ENCODE results near the gene GPC6.

GPC6 gene

DNA sequence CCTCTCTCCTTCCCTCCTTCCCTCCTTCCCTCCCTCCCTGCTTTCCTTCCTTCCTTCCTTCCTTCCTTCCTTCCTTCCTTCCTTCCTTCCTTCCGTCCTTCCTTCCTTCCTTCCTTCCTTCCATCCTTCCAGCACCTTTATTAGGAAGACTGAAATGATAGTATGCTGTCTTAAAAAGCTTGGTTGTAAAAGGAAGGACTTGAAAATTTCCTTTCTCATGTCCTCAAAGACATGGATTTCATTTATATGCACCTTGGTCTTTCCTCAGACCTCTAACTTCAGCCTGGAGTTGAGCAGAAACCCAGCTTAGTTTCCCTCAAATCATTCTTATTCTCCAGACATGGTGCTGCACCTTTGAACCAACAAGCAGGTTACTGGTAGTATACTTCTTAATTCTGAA is 141.7 kb downstream of the GPC6 start:
- CTCF ChIA-PET: no interaction called here
- no peak for DNase-seq (ENCODE audit: extremely low spot score)
- POLR2A ChIA-PET: no interaction called here
- no peak for TF ChIP-seq LEF1 (IDR thresholded peaks at IDR 0.05; ENCODE audit: borderline replicate concordance)
- TF ChIP-seq FOXK2 (IDR thresholded peaks at IDR 0.05): no peak
- TF ChIP-seq CTBP1 (IDR thresholded peaks at IDR 0.05; ENCODE audit: borderline replicate concordance): no peak
- TF ChIP-seq ELF4 (IDR thresholded peaks at IDR 0.05): no peak
- TF ChIP-seq L3MBTL2 (conservative IDR thresholded peaks at IDR 0.05): no peak
- no peak for TF ChIP-seq SUZ12 (IDR thresholded peaks at IDR 0.05)
- no peak for TF ChIP-seq NFRKB (IDR thresholded peaks at IDR 0.05)
- no peak for TF ChIP-seq FOXM1 (IDR thresholded peaks at IDR 0.05; ENCODE audit: borderline replicate concordance)
- TF ChIP-seq HDGF (IDR thresholded peaks at IDR 0.05; ENCODE audit: borderline replicate concordance): no peak
- TF ChIP-seq, protein P1, sequence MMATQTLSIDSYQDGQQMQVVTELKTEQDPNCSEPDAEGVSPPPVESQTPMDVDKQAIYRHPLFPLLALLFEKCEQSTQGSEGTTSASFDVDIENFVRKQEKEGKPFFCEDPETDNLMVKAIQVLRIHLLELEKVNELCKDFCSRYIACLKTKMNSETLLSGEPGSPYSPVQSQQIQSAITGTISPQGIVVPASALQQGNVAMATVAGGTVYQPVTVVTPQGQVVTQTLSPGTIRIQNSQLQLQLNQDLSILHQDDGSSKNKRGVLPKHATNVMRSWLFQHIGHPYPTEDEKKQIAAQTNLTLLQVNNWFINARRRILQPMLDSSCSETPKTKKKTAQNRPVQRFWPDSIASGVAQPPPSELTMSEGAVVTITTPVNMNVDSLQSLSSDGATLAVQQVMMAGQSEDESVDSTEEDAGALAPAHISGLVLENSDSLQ (IDR thresholded peaks at IDR 0.05): no peak
- TF ChIP-seq ARNT (IDR thresholded peaks at IDR 0.05): no peak
- no peak for TF ChIP-seq FOXA1 (IDR thresholded peaks at IDR 0.05)
- TF ChIP-seq BHLHE40 (IDR thresholded peaks at IDR 0.05; ENCODE audit: borderline replicate concordance): no peak
- TF ChIP-seq ZNF384 (IDR thresholded peaks at IDR 0.05): no peak
- no peak for TF ChIP-seq SP1 (IDR thresholded peaks at IDR 0.05)
- TF ChIP-seq TARDBP (IDR thresholded peaks at IDR 0.05): no peak

DNA sequence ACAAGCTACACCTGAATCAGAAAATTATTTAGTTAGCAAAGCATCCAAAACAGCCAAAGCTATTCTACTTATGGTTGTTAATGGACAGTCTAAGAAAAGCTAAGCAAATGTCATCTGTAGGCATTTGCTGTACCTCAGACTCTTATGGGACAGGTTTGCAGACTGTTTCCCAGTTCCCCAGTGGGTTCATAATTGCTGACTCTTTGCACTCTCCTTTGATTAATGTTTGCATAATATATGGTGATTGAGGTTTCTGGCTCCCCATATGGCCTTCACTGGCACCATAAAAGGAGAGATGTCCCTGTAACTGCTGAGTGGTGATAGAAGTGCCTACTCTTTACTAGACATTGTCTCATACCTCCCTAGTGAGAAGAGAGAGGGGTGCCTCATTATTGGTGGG is 142.1 kb downstream of the GPC6 start:
- no peak for DNase-seq (ENCODE audit: extremely low spot score)
- TF ChIP-seq HDGF (IDR thresholded peaks at IDR 0.05; ENCODE audit: borderline replicate concordance): no peak
- TF ChIP-seq, protein P1 (IDR thresholded peaks at IDR 0.05): no peak
- TF ChIP-seq ELF4 (IDR thresholded peaks at IDR 0.05): no peak
- no peak for TF ChIP-seq BHLHE40 (IDR thresholded peaks at IDR 0.05; ENCODE audit: borderline replicate concordance)
- TF ChIP-seq FOXK2 (IDR thresholded peaks at IDR 0.05): no peak
- no peak for TF ChIP-seq CTBP1 (IDR thresholded peaks at IDR 0.05; ENCODE audit: borderline replicate concordance)
- no peak for TF ChIP-seq ZNF384 (IDR thresholded peaks at IDR 0.05)
- no peak for TF ChIP-seq NFRKB (IDR thresholded peaks at IDR 0.05)
- TF ChIP-seq LEF1 (IDR thresholded peaks at IDR 0.05; ENCODE audit: borderline replicate concordance): no peak
- no peak for TF ChIP-seq L3MBTL2 (conservative IDR thresholded peaks at IDR 0.05)
- TF ChIP-seq ARNT (IDR thresholded peaks at IDR 0.05): no peak
- no peak for TF ChIP-seq TARDBP (IDR thresholded peaks at IDR 0.05)
- no peak for TF ChIP-seq FOXM1 (IDR thresholded peaks at IDR 0.05; ENCODE audit: borderline replicate concordance)
- TF ChIP-seq SP1 (IDR thresholded peaks at IDR 0.05): no peak
- CTCF ChIA-PET: no interaction called here
- POLR2A ChIA-PET: no interaction called here

DNA sequence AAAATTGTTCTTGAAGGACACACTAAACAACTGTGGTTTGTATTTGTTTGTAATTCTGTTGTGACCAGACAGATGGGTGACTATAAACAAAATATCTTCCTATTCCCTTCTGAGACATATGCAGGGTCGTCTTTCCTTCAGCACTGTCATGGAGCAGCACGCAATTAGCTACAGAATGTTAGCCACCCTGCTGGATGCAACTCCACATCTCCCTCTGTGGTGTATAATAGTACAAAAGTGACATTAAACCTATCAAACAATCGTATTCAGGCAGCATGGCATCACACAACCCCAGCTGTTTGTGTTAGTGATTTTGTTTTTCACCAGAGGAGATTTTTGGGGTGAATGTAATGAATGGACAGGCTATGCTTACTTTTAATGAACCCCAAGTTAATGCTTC is 146.2 kb downstream of the GPC6 start:
- TF ChIP-seq L3MBTL2 (conservative IDR thresholded peaks at IDR 0.05): no peak
- TF ChIP-seq CTBP1 (IDR thresholded peaks at IDR 0.05; ENCODE audit: borderline replicate concordance): no peak
- TF ChIP-seq TARDBP (IDR thresholded peaks at IDR 0.05): no peak
- TF ChIP-seq ARNT (IDR thresholded peaks at IDR 0.05): no peak
- TF ChIP-seq, protein P1 (IDR thresholded peaks at IDR 0.05): no peak
- no peak for TF ChIP-seq FOXK2 (IDR thresholded peaks at IDR 0.05)
- TF ChIP-seq NFRKB (IDR thresholded peaks at IDR 0.05): no peak
- TF ChIP-seq LEF1 (IDR thresholded peaks at IDR 0.05; ENCODE audit: borderline replicate concordance): no peak
- no peak for TF ChIP-seq FOXA1 (IDR thresholded peaks at IDR 0.05)
- no peak for TF ChIP-seq BHLHE40 (IDR thresholded peaks at IDR 0.05; ENCODE audit: borderline replicate concordance)
- no peak for TF ChIP-seq ZNF384 (IDR thresholded peaks at IDR 0.05)
- no peak for TF ChIP-seq HDGF (IDR thresholded peaks at IDR 0.05; ENCODE audit: borderline replicate concordance)
- no peak for TF ChIP-seq ELF4 (IDR thresholded peaks at IDR 0.05)
- no peak for TF ChIP-seq FOXM1 (IDR thresholded peaks at IDR 0.05; ENCODE audit: borderline replicate concordance)
- no peak for TF ChIP-seq SP1 (IDR thresholded peaks at IDR 0.05)
- TF ChIP-seq SUZ12 (IDR thresholded peaks at IDR 0.05): no peak
- ChIA-PET CTCF (no interaction called here), POLR2A (no interaction called here)
- no peak for DNase-seq (ENCODE audit: extremely low spot score)

DNA sequence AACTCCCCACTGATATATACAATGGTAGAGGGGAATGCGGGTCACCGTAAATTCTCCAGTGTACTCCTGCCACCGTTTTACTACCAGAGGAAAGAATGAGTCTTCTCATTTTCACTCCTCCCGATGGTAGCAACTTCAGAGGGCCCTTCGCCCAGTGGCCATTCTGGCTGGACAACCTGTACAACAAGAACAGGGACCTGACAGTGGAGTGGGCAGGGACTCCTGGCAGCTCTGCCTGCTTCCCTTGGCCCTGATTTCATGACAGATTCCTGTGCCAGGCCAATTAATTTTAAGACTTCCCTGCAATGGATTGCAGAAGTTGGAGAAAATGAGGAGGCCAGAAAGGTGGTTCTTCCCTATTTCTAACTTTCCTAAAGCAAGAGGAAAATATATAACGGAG is 148.9 kb downstream of the GPC6 start:
- no peak for DNase-seq (ENCODE audit: extremely low spot score)
- TF ChIP-seq SUZ12 (IDR thresholded peaks at IDR 0.05): no peak
- no peak for TF ChIP-seq NFRKB (IDR thresholded peaks at IDR 0.05)
- no peak for TF ChIP-seq ELF4 (IDR thresholded peaks at IDR 0.05)
- no peak for TF ChIP-seq HDGF (IDR thresholded peaks at IDR 0.05; ENCODE audit: borderline replicate concordance)
- no peak for TF ChIP-seq TARDBP (IDR thresholded peaks at IDR 0.05)
- TF ChIP-seq, protein P1 (IDR thresholded peaks at IDR 0.05): no peak
- TF ChIP-seq BHLHE40 (IDR thresholded peaks at IDR 0.05; ENCODE audit: borderline replicate concordance): no peak
- no peak for TF ChIP-seq ARNT (IDR thresholded peaks at IDR 0.05)
- TF ChIP-seq LEF1 (IDR thresholded peaks at IDR 0.05; ENCODE audit: borderline replicate concordance): no peak
- TF ChIP-seq CTBP1 (IDR thresholded peaks at IDR 0.05; ENCODE audit: borderline replicate concordance): no peak
- TF ChIP-seq L3MBTL2 (conservative IDR thresholded peaks at IDR 0.05): no peak
- TF ChIP-seq SP1 (IDR thresholded peaks at IDR 0.05): no peak
- no peak for TF ChIP-seq FOXM1 (IDR thresholded peaks at IDR 0.05; ENCODE audit: borderline replicate concordance)
- no peak for TF ChIP-seq FOXK2 (IDR thresholded peaks at IDR 0.05)
- TF ChIP-seq FOXA1 (IDR thresholded peaks at IDR 0.05): no peak
- no peak for TF ChIP-seq ZNF384 (IDR thresholded peaks at IDR 0.05)
- ChIA-PET POLR2A (no interaction called here), CTCF (no interaction called here)

DNA sequence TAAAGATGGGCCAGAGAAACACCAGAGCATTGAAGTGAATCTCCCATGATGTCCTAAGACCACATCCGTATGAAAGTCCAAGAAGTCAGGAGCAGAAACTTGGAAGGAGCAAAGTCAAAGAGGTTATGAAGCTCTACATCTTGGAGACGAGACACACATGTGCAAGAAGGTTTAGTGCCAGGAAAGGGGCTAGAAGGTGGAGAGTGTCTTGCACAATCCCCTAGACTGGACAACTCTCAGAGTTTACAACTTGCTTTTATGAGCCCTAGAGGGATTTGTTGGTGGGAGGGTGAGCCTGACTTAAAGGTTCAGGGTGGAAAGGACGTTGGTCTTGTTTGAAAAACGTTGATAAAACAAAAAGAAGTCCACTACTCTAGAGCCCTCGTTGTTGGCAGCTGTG is 150.6 kb downstream of the GPC6 start:
- POLR2A ChIA-PET: no interaction called here
- CTCF ChIA-PET: no interaction called here
- peak; percentile 25 for DNase-seq (ENCODE audit: extremely low spot score)
- TF ChIP-seq ELF4 (IDR thresholded peaks at IDR 0.05): no peak

DNA sequence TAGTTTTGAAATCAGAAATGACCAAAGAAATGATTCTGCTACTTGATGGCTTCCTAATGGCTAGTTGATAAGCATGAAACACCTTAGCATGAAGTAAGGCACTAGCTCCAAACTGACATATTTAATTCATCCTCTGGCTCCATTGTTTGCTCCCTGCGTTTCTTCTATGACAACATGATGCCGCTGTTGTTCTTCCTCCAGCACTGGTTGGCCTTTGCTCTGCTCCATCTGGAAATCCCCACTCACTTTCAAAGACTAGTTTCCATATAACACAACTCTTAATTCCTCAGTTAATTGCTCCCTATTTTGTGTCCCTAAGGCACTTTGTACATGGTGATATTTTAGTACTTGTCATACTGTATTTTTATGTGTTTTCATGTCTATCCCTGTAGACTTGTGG is 151.6 kb downstream of the GPC6 start:
- TF ChIP-seq FOXM1 (IDR thresholded peaks at IDR 0.05; ENCODE audit: borderline replicate concordance) (no peak), ZNF384 (IDR thresholded peaks at IDR 0.05) (no peak), NFRKB (IDR thresholded peaks at IDR 0.05) (no peak), ARNT (IDR thresholded peaks at IDR 0.05) (no peak), HDGF (IDR thresholded peaks at IDR 0.05; ENCODE audit: borderline replicate concordance) (no peak), L3MBTL2 (conservative IDR thresholded peaks at IDR 0.05) (no peak), LEF1 (IDR thresholded peaks at IDR 0.05; ENCODE audit: borderline replicate concordance) (no peak), BHLHE40 (IDR thresholded peaks at IDR 0.05; ENCODE audit: borderline replicate concordance) (no peak)
- TF ChIP-seq, protein P1 (IDR thresholded peaks at IDR 0.05): no peak
- CTCF ChIA-PET: no interaction called here
- no peak for DNase-seq (ENCODE audit: extremely low spot score)
- POLR2A ChIA-PET: no interaction called here
